DND-41 (cell line): ENCODE measurements around the gene THSD4.

ENCODE experiments used
- CTCF ChIP-seq: IDR thresholded peaks from 2 replicates; pipeline ENCODE4 v1.5.1; 2012; ENCODE audit warnings: borderline replicate concordance, low read length, moderate library complexity, mild to moderate bottlenecking; ENCODE audit not compliant: poor library complexity, severe bottlenecking; ENCODE audit errors: extremely low read depth
- EZH2 ChIP-seq: IDR thresholded peaks from 3 replicates; pipeline ENCODE4 v1.6.1; 2012; ENCODE audit warnings: borderline replicate concordance, low read depth, mild to moderate bottlenecking, moderate library complexity, low read length, inconsistent platforms; ENCODE audit not compliant: severe bottlenecking

- TF ChIP-seq CTCF (no peak), EZH2 (no peak)
Observed at GRCh38 chr15:71350622-71351378, 235.5 kb downstream of the THSD4 start.
